DMS 273 (cell line): ENCODE measurements around the gene FALEC.
"Not testable (repeated sequence)": the region's sequence is repeated elsewhere in the genome, so short reads cannot be mapped to it uniquely, and the experiment has no call there.

Experiments
- DNase-seq: peaks from one replicate; lab custom pipeline; 2025; ENCODE audit not compliant: unreplicated experiment; lab: John Stamatoyannopoulos, UW

The FALEC gene

GRCh38 chr1:150558303-150558704, 42.8 kb downstream of the FALEC start:
- DNase-seq = no peak

- no peak for DNase-seq
These were observed 43.5 kb downstream of the FALEC start for GRCh38 chr1:150558761-150559655.

- DNase-seq = no peak
These were observed 44.1 kb downstream of the FALEC start for GRCh38 chr1:150559656-150560010.

- DNase-seq = peak; percentile 100
These were observed 44.5 kb downstream of the FALEC start for GRCh38 chr1:150560011-150560438.

GRCh38 chr1:150560576-150561253, 45.2 kb downstream of the FALEC start:
- peak; percentile 100 for DNase-seq

- peak; percentile 100 for DNase-seq
These were observed 45.9 kb downstream of the FALEC start for GRCh38 chr1:150561254-150561973.

GRCh38 chr1:150561974-150562445, 46.5 kb downstream of the FALEC start:
- DNase-seq = peak; percentile 100

GRCh38 chr1:150562446-150563339, 47.1 kb downstream of the FALEC start:
- peak; percentile 97 for DNase-seq

GRCh38 chr1:150563340-150564038, 47.9 kb downstream of the FALEC start:
- peak; percentile 100 for DNase-seq

- DNase-seq = peak; percentile 98
These were observed 48.8 kb downstream of the FALEC start for GRCh38 chr1:150564051-150564991.

- DNase-seq = not testable (repeated sequence)
These were observed 49.9 kb downstream of the FALEC start for GRCh38 chr1:150565240-150565991.

- no peak for DNase-seq
These were observed 51.2 kb downstream of the FALEC start for GRCh38 chr1:150566589-150567340.

GRCh38 chr1:150567341-150567716, 51.8 kb downstream of the FALEC start:
- no peak for DNase-seq

GRCh38 chr1:150567717-150568593, 52.4 kb downstream of the FALEC start:
- DNase-seq = peak; percentile 100

GRCh38 chr1:150568594-150568966, 53.0 kb downstream of the FALEC start:
- no peak for DNase-seq

- DNase-seq = peak; percentile 97
These were observed 57.5 kb downstream of the FALEC start for GRCh38 chr1:150572918-150573647.
